ENCODE measurements around the gene AGBL1. TPM values are rescaled to one million over a fixed set of nuclear protein-coding genes. Genes with fewer than 3 reads are reported as not detected.
A peak's percentile ranks its signal among the peaks of the same experiment; 100 is the strongest.

AGBL1 gene
- total RNA-seq, 1 donor from 2014 or later, result not detected

- Histone ChIP-seq H3K4me2 (ENCODE audit: low read length) (no peak overlapping the region), H3K27me3 (ENCODE audit: insufficient read depth, low read length) (no peaks in the 10 kb centered on the region), H3K27ac (ENCODE audit: low read depth, low read length) (no peak overlapping the region), H3K4me1 (ENCODE audit: insufficient read depth, low read length) (no peaks in the 10 kb centered on the region), H3K4me3 (ENCODE audit: insufficient read depth, low read depth, low read length) (no peak overlapping the region), H3K79me2 (ENCODE audit: insufficient read depth, low read length) (no peaks in the 10 kb centered on the region), H3K9ac (ENCODE audit: low read length) (no peak overlapping the region), H4K20me1 (ENCODE audit: insufficient read depth, low read length) (no peaks in the 10 kb centered on the region), H2AFZ (ENCODE audit: low read depth, low read length) (no peak overlapping the region), H3K36me3 (ENCODE audit: insufficient read depth, low read length) (no peaks in the 10 kb centered on the region), H3K9me3 (ENCODE audit: insufficient read depth, low read depth, low read length) (no peaks in the 10 kb centered on the region)
- no peaks in the 10 kb centered on the region for H3K27me3 Mint-ChIP-seq (ENCODE audit: low read depth, unreplicated experiment)
- H3K4me1 Mint-ChIP-seq (ENCODE audit: low read depth, unreplicated experiment), result peaks cover 6% of the 10 kb centered on the region
- peak overlapping the region; percentile 75 for H3K27ac Mint-ChIP-seq (ENCODE audit: unreplicated experiment)
- H3K9me3 Mint-ChIP-seq (ENCODE audit: unreplicated experiment), result peaks cover 1% of the 10 kb centered on the region
- no peak overlapping the region for H3K4me3 Mint-ChIP-seq (ENCODE audit: unreplicated experiment)
- peak; percentile 53 for DNase-seq (ENCODE audit: low read depth)
- TF ChIP-seq CTCF (IDR thresholded peaks at IDR 0.05; ENCODE audit: insufficient read depth, low read depth, low read length) (no peak), EZH2 (IDR thresholded peaks at IDR 0.05; ENCODE audit: insufficient read depth, low read length) (no peak)
- H3K36me3 Mint-ChIP-seq (ENCODE audit: low read depth, unreplicated experiment), result no peaks in the 10 kb centered on the region
- FAIRE-seq, result no peak
Observed at GRCh38 chr15:86183596-86184491, 104.2 kb downstream of the AGBL1 start.

GRCh38 chr15:86193716-86194380 lies 114.2 kb downstream of the AGBL1 start:
- no peaks in the 10 kb centered on the region for H3K27me3 Mint-ChIP-seq (ENCODE audit: low read depth, unreplicated experiment)
- Histone ChIP-seq H2AFZ (ENCODE audit: low read depth, low read length) (peak overlapping the region; percentile 14), H3K36me3 (ENCODE audit: insufficient read depth, low read length) (no peaks in the 10 kb centered on the region), H3K9ac (ENCODE audit: low read length) (no peak overlapping the region), H4K20me1 (ENCODE audit: insufficient read depth, low read length) (no peaks in the 10 kb centered on the region), H3K79me2 (ENCODE audit: insufficient read depth, low read length) (no peaks in the 10 kb centered on the region), H3K4me2 (ENCODE audit: low read length) (peak overlapping the region; percentile 41), H3K27me3 (ENCODE audit: insufficient read depth, low read length) (no peaks in the 10 kb centered on the region), H3K4me1 (ENCODE audit: insufficient read depth, low read length) (no peaks in the 10 kb centered on the region), H3K4me3 (ENCODE audit: insufficient read depth, low read depth, low read length) (no peak overlapping the region), H3K9me3 (ENCODE audit: insufficient read depth, low read depth, low read length) (no peaks in the 10 kb centered on the region), H3K27ac (ENCODE audit: low read depth, low read length) (no peak overlapping the region)
- no peaks in the 10 kb centered on the region for H3K36me3 Mint-ChIP-seq (ENCODE audit: low read depth, unreplicated experiment)
- FAIRE-seq, result no peak
- H3K4me3 Mint-ChIP-seq (ENCODE audit: unreplicated experiment), result no peak overlapping the region
- no peaks in the 10 kb centered on the region for H3K9me3 Mint-ChIP-seq (ENCODE audit: unreplicated experiment)
- H3K4me1 Mint-ChIP-seq (ENCODE audit: low read depth, unreplicated experiment), result peaks cover 12% of the 10 kb centered on the region
- TF ChIP-seq EZH2 (IDR thresholded peaks at IDR 0.05; ENCODE audit: insufficient read depth, low read length) (no peak), CTCF (IDR thresholded peaks at IDR 0.05; ENCODE audit: insufficient read depth, low read depth, low read length) (no peak)
- no peak overlapping the region for H3K27ac Mint-ChIP-seq (ENCODE audit: unreplicated experiment)
- DNase-seq (ENCODE audit: low read depth), result no peak
